IMR-90 (cell line): Measurements from ENCODE around the gene CD209. TPM values are rescaled to one million over a fixed set of nuclear protein-coding genes. Genes with fewer than 3 reads are reported as not detected.

ENCODE experiments used
- ATAC-seq: fragments of 200-7000 bp; cut with Tn5 transposase; 2 replicates; pipeline ENCODE4 v1.9.1; 2020; ENCODE audit warnings: low read depth, mild to moderate bottlenecking, moderate library complexity
- BruUV-seq: library from RNA; stranded (reverse); fragments of 400-500 nt; replicated peaks from 2 replicates; lab custom pipeline; 2021; lab: Mats Ljungman, UMichigan
- CTCF ChIA-PET: fragments of 300-600 bp; formaldehyde crosslinking; extraction: SDS; loops from one replicate; lab custom pipeline; 2021; ENCODE audit warnings: antibody characterized with exemption; lab: Yijun Ruan, JAX
- POLR2A ChIA-PET: fragments of 300-600 bp; sonication (Branson Sonifier 250); formaldehyde crosslinking; loops from one replicate; lab custom pipeline; 2022; ENCODE audit warnings: antibody characterized with exemption; ENCODE audit not compliant: unreplicated experiment; lab: Charles Lee
- DNase-seq: peaks from one replicate; pipeline ENCODE4 v3.0.0; 2013
- H2AFZ ChIP-seq: replicated peaks from 2 replicates; pipeline ENCODE3; 2013; ENCODE audit warnings: low read length, mild to moderate bottlenecking; ENCODE audit not compliant: poor library complexity
- H2AK5ac ChIP-seq: 2 replicates; pipeline ENCODE4 v1.6.1; 2013; ENCODE audit warnings: low read depth, low read length, inconsistent platforms
- H2AK9ac ChIP-seq: replicated peaks from 2 replicates; pipeline ENCODE3; 2013; ENCODE audit warnings: mild to moderate bottlenecking, low read depth, low read length, moderate library complexity; ENCODE audit not compliant: poor library complexity
- H2BK120ac ChIP-seq: 2 replicates; pipeline ENCODE4 v1.6.1; 2013; ENCODE audit warnings: low read depth, low read length, inconsistent platforms
- H2BK15ac ChIP-seq: 3 replicates; pipeline ENCODE4 v1.6.1; 2013; ENCODE audit warnings: low read depth, low read length, inconsistent platforms
- H2BK20ac ChIP-seq: 2 replicates; pipeline ENCODE4 v1.6.1; 2013; ENCODE audit warnings: low read depth, mild to moderate bottlenecking, inconsistent platforms, low read length, moderate library complexity
- H2BK5ac ChIP-seq: 2 replicates; pipeline ENCODE4 v1.6.1; 2013; ENCODE audit warnings: mild to moderate bottlenecking, low read depth, low read length, inconsistent platforms; ENCODE audit not compliant: poor library complexity, severe bottlenecking
- H3K14ac ChIP-seq: replicated peaks from 2 replicates; pipeline ENCODE4 v1.6.1; 2013; ENCODE audit warnings: low read depth, low read length, inconsistent platforms
- H3K18ac ChIP-seq: 2 replicates; pipeline ENCODE4 v1.6.1; 2013; ENCODE audit warnings: low read depth, low read length, control low read depth
- H3K23ac ChIP-seq: 2 replicates; pipeline ENCODE4 v1.6.1; 2013; ENCODE audit warnings: low read depth, low read length, inconsistent platforms
- H3K27ac ChIP-seq: 2 replicates; pipeline ENCODE4 v1.5.1; 2013; ENCODE audit warnings: mild to moderate bottlenecking, control low read depth, low read length; ENCODE audit not compliant: insufficient read depth
- H3K27me3 ChIP-seq: 2 replicates; pipeline ENCODE4 v1.6.1; 2013; ENCODE audit warnings: low read length; ENCODE audit not compliant: control insufficient read depth, insufficient read depth
- H3K36me3 ChIP-seq: 2 replicates; pipeline ENCODE4 v1.6.1; 2013; ENCODE audit warnings: low read length, mixed read lengths; ENCODE audit not compliant: control insufficient read depth, insufficient read depth
- H3K4ac ChIP-seq: 2 replicates; pipeline ENCODE4 v1.6.1; 2013; ENCODE audit warnings: low read depth, low read length, inconsistent platforms
- H3K4me1 ChIP-seq: 2 replicates; pipeline ENCODE4 v1.6.1; 2013; ENCODE audit warnings: low read length, mixed read lengths; ENCODE audit not compliant: control insufficient read depth, insufficient read depth
- H3K4me2 ChIP-seq: 2 replicates; pipeline ENCODE4 v1.6.1; 2013; ENCODE audit warnings: low read depth, mild to moderate bottlenecking, control low read depth, low read length, moderate library complexity
- H3K4me3 ChIP-seq: 2 replicates; pipeline ENCODE4 v1.5.1; 2013; ENCODE audit warnings: low read depth, mild to moderate bottlenecking, control low read depth, low read length, moderate library complexity; ENCODE audit not compliant: insufficient read depth
- H3K56ac ChIP-seq: 2 replicates; pipeline ENCODE4 v1.6.1; 2013; ENCODE audit warnings: low read length, inconsistent platforms; ENCODE audit not compliant: insufficient read depth; ENCODE audit errors: extremely low read depth
- H3K79me1 ChIP-seq, 2 experiments: 2 replicates each; pipeline ENCODE4 v1.6.1; 2013; ENCODE audit warnings: low read length in 2 of 2, inconsistent platforms in 1 of 2, low read depth in 1 of 2
- H3K9ac ChIP-seq: 2 replicates; pipeline ENCODE4 v1.6.1; 2013; ENCODE audit warnings: low read depth, low read length, control low read depth
- H3K9me1 ChIP-seq: 2 replicates; pipeline ENCODE4 v1.6.1; 2013; ENCODE audit warnings: low read length, inconsistent platforms; ENCODE audit not compliant: insufficient read depth
- H3K9me3 ChIP-seq: 2 replicates; pipeline ENCODE4 v1.6.1; 2013; ENCODE audit warnings: low read length; ENCODE audit not compliant: control insufficient read depth, insufficient read depth
- H4K20me1 ChIP-seq: 2 replicates; pipeline ENCODE4 v1.6.1; 2013; ENCODE audit warnings: low read length, inconsistent platforms; ENCODE audit not compliant: insufficient read depth
- H4K5ac ChIP-seq: 2 replicates; pipeline ENCODE4 v1.6.1; 2013; ENCODE audit warnings: mild to moderate bottlenecking, low read depth, low read length, control low read depth
- H4K8ac ChIP-seq, 2 experiments: 2 replicates each; pipeline ENCODE4 v1.6.1; 2013; ENCODE audit warnings: low read depth in 2 of 2, low read length in 2 of 2, control low read depth in 1 of 2, inconsistent platforms in 1 of 2
- H4K91ac ChIP-seq: 2 replicates; pipeline ENCODE4 v1.6.1; 2013; ENCODE audit warnings: low read depth, low read length, inconsistent platforms; ENCODE audit not compliant: insufficient read depth
- BHLHE40 ChIP-seq: fragments of 150-350 bp; IDR thresholded peaks from 2 replicates; pipeline ENCODE4 v1.6.1; 2016; ENCODE audit warnings: mild to moderate bottlenecking, low read depth, low read length
- CEBPB ChIP-seq: IDR thresholded peaks from 2 replicates; pipeline ENCODE4 v1.6.1; 2012; ENCODE audit warnings: low read depth, low read length, improper control_type of control experiment
- CHD1 ChIP-seq: IDR thresholded peaks from 2 replicates; pipeline ENCODE4 v1.6.1; 2012; ENCODE audit warnings: low read depth, low read length, improper control_type of control experiment
- FOS ChIP-seq: fragments of 150-350 bp; IDR thresholded peaks from 2 replicates; pipeline ENCODE4 v1.6.1; 2016; ENCODE audit warnings: low read depth, low read length
- MAZ ChIP-seq: IDR thresholded peaks from 2 replicates; pipeline ENCODE4 v1.6.1; 2012; ENCODE audit warnings: low read depth, mild to moderate bottlenecking, low read length, improper control_type of control experiment, moderate library complexity, borderline replicate concordance
- MXI1 ChIP-seq: IDR thresholded peaks from 2 replicates; pipeline ENCODE4 v1.6.1; 2012; ENCODE audit warnings: low read depth, mild to moderate bottlenecking, low read length, moderate library complexity, borderline replicate concordance
- NFE2L2 ChIP-seq: fragments of 150-350 bp; IDR thresholded peaks from 2 replicates; pipeline ENCODE4 v1.6.1; 2016; ENCODE audit warnings: low read depth, mild to moderate bottlenecking, low read length
- POLR2A ChIP-seq: IDR thresholded peaks from 2 replicates; pipeline ENCODE4 v1.6.1; 2012; ENCODE audit warnings: mild to moderate bottlenecking, low read depth, low read length
- RAD21 ChIP-seq: IDR thresholded peaks from 2 replicates; pipeline ENCODE4 v1.6.1; 2012; ENCODE audit warnings: low read length, improper control_type of control experiment
- RCOR1 ChIP-seq: IDR thresholded peaks from 2 replicates; pipeline ENCODE4 v1.6.1; 2012; ENCODE audit warnings: mild to moderate bottlenecking, low read length, improper control_type of control experiment; ENCODE audit not compliant: insufficient replicate concordance
- RFX5 ChIP-seq: IDR thresholded peaks from 2 replicates; pipeline ENCODE4 v1.8.0; 2012; ENCODE audit warnings: low read depth, mild to moderate bottlenecking, low read length, moderate library complexity
- SMC3 ChIP-seq: fragments of 150-350 bp; IDR thresholded peaks from 2 replicates; pipeline ENCODE4 v1.6.1; 2016; ENCODE audit warnings: low read depth, mild to moderate bottlenecking, antibody characterized with exemption, low read length, moderate library complexity
- WGBS, 2 experiments: methylation state at CpG; one replicate each; pipeline versions ENCODE4 v1.1.5 to v1.1.7; 2013; ENCODE audit warnings: missing lambda C conversion rate in 2 of 2; ENCODE audit not compliant: insufficient read length in 1 of 2; ENCODE audit errors: extremely low coverage in 2 of 2; 5-methylcytosine and 5-hydroxymethylcytosine counted together
- dilution Hi-C: fragments of 300-500 bp; cut with HindIII; formaldehyde crosslinking; loops from one replicate; pipeline ENCODE4 v1.14.3; 2018; ENCODE audit warnings: low sequenced_read_pairs; ENCODE audit not compliant: unreplicated experiment
- in situ Hi-C: fragments of 300-500 bp; cut with MboI; formaldehyde crosslinking; loops from 3 replicates; pipeline ENCODE4 v1.14.3; 2019; ENCODE audit warnings: low sequenced_read_pairs, inconsistent platforms, mixed read lengths
- intact Hi-C: fragments of 100-400 bp; cut with micrococcal nuclease; formaldehyde crosslinking; loops from 2 replicates; pipeline ENCODE4 v1.10.0; 2022
- polyA plus RNA-seq, 3 experiments: library from polyadenylated mRNA; depleted of rRNA; stranded (reverse); fragments of >200 nt; gene quantifications; 2 replicates each; pipeline ENCODE4 v1.2.3, GENCODE V29; 2012; ENCODE audit warnings: low replicate concordance in 1 of 3
- total RNA-seq: library from RNA; depleted of rRNA; stranded (reverse); fragments of >200 nt; gene quantifications from 2 replicates; pipeline ENCODE4 v1.2.3, GENCODE V29; 2012
- TF ChIP-seq, protein P1 (sequence below): fragments of 150-350 bp; IDR thresholded peaks from 2 replicates; pipeline ENCODE4 v1.6.1; 2016; ENCODE audit warnings: low read depth, mild to moderate bottlenecking, low read length, moderate library complexity, borderline replicate concordance
- TF ChIP-seq, protein P2 (sequence below): conservative IDR thresholded peaks from 2 replicates; pipeline ENCODE4 v1.5.1; 2012; ENCODE audit warnings: mild to moderate bottlenecking, low read depth, low read length, improper control_type of control experiment
- TF ChIP-seq, protein P3 (sequence below): fragments of 150-350 bp; IDR thresholded peaks from 2 replicates; pipeline ENCODE4 v1.6.1; 2017; ENCODE audit warnings: mild to moderate bottlenecking, antibody characterized with exemption, low read length, low read depth

CD209 gene
- total and polyA plus RNA-seq, 2 of the 4 experiments (the other 2 are of a cell fraction): not detected

DNA sequence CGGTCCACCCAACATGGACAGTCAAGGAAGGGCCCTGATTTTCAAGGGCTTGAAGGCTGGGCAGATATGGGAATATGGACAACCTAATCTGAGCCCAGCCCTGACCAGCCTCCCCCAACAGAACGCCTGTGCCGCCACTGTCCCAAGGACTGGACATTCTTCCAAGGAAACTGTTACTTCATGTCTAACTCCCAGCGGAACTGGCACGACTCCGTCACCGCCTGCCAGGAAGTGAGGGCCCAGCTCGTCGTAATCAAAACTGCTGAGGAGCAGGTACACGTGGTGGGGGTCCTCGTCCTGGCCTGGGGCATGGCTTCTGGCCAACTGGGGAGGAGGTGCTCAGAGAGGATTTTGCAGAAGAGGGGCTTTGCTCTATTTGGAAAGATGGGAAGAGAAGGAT, 19.2 kb upstream of the CD209 start:
- ATAC-seq (no peak), DNase-seq (no peak)
- Histone ChIP-seq H2AFZ (no peak overlapping the region), H4K8ac (no peak overlapping the region), H2AK9ac (no peak overlapping the region), H2BK15ac (no peak overlapping the region), H2BK120ac (no peak overlapping the region), H4K5ac (no peak overlapping the region), H2BK20ac (no peak overlapping the region), H3K27me3 (peaks cover 10% of the 10 kb centered on the region; the same call in 1 of the 2 replicates), H3K4me2 (no peak overlapping the region), H3K9me1 (no peaks in the 10 kb centered on the region), H3K4ac (no peak overlapping the region), H4K20me1 (no peaks in the 10 kb centered on the region), H3K18ac (no peak overlapping the region), H3K27ac (no peak overlapping the region), H3K56ac (no peak overlapping the region), H2BK5ac (no peak overlapping the region), H3K4me3 (no peak overlapping the region), H3K9me3 (no peaks in the 10 kb centered on the region), H2AK5ac (no peak overlapping the region), H3K79me1 (no peaks in the 10 kb centered on the region), H3K23ac (no peak overlapping the region), H3K14ac (no peak overlapping the region), H3K36me3 (no peaks in the 10 kb centered on the region), H3K9ac (no peak overlapping the region), H4K91ac (no peak overlapping the region), H3K4me1 (no peaks in the 10 kb centered on the region)
- 73% methylated on average over 7 of the region's 11 CpGs; no CpG with 5 or more reads in 1 of the 2 experiments for WGBS, 2 experiments
- ChIA-PET CTCF (no interaction called here), POLR2A (no interaction called here)
- no TSS peak for BruUV-seq
- dilution Hi-C loops: no loop called here
- intact Hi-C loops: no loop called here
- TF ChIP-seq MAZ (no peak), RFX5 (no peak), FOS (no peak), MXI1 (no peak), POLR2A (no peak), CHD1 (no peak), RAD21 (no peak), BHLHE40 (no peak), SMC3 (no peak), CEBPB (no peak), RCOR1 (no peak), NFE2L2 (no peak)
- TF ChIP-seq, protein P1, sequence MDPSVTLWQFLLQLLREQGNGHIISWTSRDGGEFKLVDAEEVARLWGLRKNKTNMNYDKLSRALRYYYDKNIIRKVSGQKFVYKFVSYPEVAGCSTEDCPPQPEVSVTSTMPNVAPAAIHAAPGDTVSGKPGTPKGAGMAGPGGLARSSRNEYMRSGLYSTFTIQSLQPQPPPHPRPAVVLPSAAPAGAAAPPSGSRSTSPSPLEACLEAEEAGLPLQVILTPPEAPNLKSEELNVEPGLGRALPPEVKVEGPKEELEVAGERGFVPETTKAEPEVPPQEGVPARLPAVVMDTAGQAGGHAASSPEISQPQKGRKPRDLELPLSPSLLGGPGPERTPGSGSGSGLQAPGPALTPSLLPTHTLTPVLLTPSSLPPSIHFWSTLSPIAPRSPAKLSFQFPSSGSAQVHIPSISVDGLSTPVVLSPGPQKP: no peak
- TF ChIP-seq, protein P2, sequence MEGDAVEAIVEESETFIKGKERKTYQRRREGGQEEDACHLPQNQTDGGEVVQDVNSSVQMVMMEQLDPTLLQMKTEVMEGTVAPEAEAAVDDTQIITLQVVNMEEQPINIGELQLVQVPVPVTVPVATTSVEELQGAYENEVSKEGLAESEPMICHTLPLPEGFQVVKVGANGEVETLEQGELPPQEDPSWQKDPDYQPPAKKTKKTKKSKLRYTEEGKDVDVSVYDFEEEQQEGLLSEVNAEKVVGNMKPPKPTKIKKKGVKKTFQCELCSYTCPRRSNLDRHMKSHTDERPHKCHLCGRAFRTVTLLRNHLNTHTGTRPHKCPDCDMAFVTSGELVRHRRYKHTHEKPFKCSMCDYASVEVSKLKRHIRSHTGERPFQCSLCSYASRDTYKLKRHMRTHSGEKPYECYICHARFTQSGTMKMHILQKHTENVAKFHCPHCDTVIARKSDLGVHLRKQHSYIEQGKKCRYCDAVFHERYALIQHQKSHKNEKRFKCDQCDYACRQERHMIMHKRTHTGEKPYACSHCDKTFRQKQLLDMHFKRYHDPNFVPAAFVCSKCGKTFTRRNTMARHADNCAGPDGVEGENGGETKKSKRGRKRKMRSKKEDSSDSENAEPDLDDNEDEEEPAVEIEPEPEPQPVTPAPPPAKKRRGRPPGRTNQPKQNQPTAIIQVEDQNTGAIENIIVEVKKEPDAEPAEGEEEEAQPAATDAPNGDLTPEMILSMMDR: no peak
- TF ChIP-seq, protein P3, sequence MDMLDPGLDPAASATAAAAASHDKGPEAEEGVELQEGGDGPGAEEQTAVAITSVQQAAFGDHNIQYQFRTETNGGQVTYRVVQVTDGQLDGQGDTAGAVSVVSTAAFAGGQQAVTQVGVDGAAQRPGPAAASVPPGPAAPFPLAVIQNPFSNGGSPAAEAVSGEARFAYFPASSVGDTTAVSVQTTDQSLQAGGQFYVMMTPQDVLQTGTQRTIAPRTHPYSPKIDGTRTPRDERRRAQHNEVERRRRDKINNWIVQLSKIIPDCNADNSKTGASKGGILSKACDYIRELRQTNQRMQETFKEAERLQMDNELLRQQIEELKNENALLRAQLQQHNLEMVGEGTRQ: no peak
- in situ Hi-C loops: no loop called here
